ENCODE results near the gene KLK10. TPM values are rescaled to one million over a fixed set of nuclear protein-coding genes. Genes with fewer than 3 reads are reported as not detected.
"Not testable (repeated sequence)": the region's sequence is repeated elsewhere in the genome, so short reads cannot be mapped to it uniquely, and the experiment has no call there.

Gene KLK10
- total RNA-seq, 2 experiments from 2014 or later: not detected

DNA sequence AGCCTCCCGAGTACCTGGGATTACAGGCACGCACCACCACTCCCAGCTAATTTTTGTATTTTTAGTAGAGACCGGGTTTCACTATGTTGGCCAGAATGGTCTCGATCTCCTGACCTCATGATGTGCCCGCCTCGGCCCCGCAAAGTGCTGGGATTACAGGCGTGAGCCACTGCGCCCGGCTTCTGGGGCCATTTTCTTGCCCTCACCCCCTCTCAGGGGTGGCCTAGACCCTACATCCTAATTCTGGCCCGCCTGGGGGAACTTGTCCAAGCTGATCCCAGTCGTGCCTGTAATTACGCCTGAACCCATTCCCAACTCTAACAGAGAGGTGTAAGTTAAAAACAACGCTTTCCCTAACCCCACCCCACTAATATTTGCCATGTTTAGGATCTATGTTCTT, 35.1 kb downstream of the KLK10 start:
- POLR2A ChIA-PET; H3K9me3 Mint-ChIP-seq; H3K4me3 Mint-ChIP-seq; H3K4me1 Mint-ChIP-seq (ENCODE audit: low read depth); CTCF ChIA-PET; H3K36me3 Mint-ChIP-seq; intact Hi-C loops (cut with micrococcal nuclease); H3K27ac Mint-ChIP-seq; DNase-seq: not testable (repeated sequence)
- H3K27me3 Mint-ChIP-seq: peaks cover 43% of the 10 kb centered on the region

DNA sequence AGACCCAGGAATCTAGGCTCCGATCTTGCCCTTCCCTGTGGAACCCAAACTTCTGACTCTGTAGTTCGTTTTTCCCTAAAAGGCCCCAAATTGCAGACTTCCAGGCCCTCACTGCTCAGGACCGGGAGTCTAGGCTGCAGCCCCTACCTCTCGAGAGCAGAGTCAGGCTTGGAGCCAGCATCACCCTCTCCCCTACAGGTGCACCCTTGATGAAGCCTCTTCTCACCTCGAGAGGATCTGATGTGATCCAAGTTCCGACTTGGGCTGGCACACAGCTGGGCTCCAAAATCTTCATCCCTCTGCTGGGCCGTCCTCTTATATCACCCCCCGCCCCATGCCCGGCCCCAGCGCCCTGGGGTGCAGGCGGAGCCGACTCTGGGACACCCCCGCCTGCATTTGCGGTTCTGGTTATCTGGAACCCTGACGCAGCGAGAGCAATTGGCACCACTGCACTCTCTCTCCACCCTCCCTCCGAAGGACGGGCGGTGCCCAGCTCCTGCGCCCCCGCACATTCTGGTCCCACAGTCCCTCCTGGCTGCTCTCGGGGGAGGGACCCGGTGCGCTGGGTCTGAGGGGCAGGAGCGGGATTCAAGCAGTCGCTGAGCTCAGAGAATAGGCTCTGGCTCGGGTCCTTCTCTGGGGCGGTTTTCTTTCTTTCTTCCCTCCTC, 35.8 kb downstream of the KLK10 start, which contains the start of gene KLK7:
KLK7 (minus strand) TSS at position 293 of the 668 bp plus-strand sequence. CDS start 1,518 bp downstream, outside the sequence.
- ChIA-PET POLR2A (no interaction called here), CTCF (no interaction called here)
- no peak within 1 kb of the TSS for H3K27ac Mint-ChIP-seq
- no peaks in the 10 kb centered on the region for H3K4me1 Mint-ChIP-seq (ENCODE audit: low read depth)
- intact Hi-C loops (cut with micrococcal nuclease): no loop called here
- H3K27me3 Mint-ChIP-seq: peaks cover 40% of the 10 kb centered on the region
- H3K9me3 Mint-ChIP-seq: no peaks in the 10 kb centered on the region
- DNase-seq: no peak
- no peak within 1 kb of the TSS for H3K4me3 Mint-ChIP-seq
- no peaks in the 10 kb centered on the region for H3K36me3 Mint-ChIP-seq

GRCh38 chr19:50982186-50982585, 37.3 kb downstream of the KLK10 start:
- intact Hi-C loops (cut with micrococcal nuclease): no loop called here
- CTCF ChIA-PET: no interaction called here
- POLR2A ChIA-PET: no interaction called here
- Mint-ChIP-seq H3K36me3 (no peaks in the 10 kb centered on the region), H3K27me3 (peaks cover 36% of the 10 kb centered on the region), H3K9me3 (no peaks in the 10 kb centered on the region), H3K4me1 (ENCODE audit: low read depth) (no peaks in the 10 kb centered on the region), H3K4me3 (no peak overlapping the region), H3K27ac (no peak overlapping the region)
- no peak for DNase-seq

- Mint-ChIP-seq H3K4me3 (no peak overlapping the region), H3K27me3 (peaks cover 35% of the 10 kb centered on the region), H3K4me1 (ENCODE audit: low read depth) (no peaks in the 10 kb centered on the region), H3K9me3 (no peaks in the 10 kb centered on the region), H3K36me3 (no peaks in the 10 kb centered on the region), H3K27ac (no peak overlapping the region)
- intact Hi-C loops (cut with micrococcal nuclease): no loop called here
- no peak for DNase-seq
- CTCF ChIA-PET: no interaction called here
- POLR2A ChIA-PET: no interaction called here
Measured at GRCh38 chr19:50981587-50982146, 37.8 kb downstream of the KLK10 start.

- intact Hi-C loops (cut with micrococcal nuclease): no loop called here
- ChIA-PET CTCF (no interaction called here), POLR2A (no interaction called here)
- Mint-ChIP-seq H3K27me3 (peaks cover 32% of the 10 kb centered on the region), H3K4me3 (no peak overlapping the region), H3K36me3 (no peaks in the 10 kb centered on the region), H3K4me1 (ENCODE audit: low read depth) (no peaks in the 10 kb centered on the region), H3K9me3 (no peaks in the 10 kb centered on the region), H3K27ac (no peak overlapping the region)
- no peak for DNase-seq
Measured at GRCh38 chr19:50980208-50980607, 39.3 kb downstream of the KLK10 start.

DNA sequence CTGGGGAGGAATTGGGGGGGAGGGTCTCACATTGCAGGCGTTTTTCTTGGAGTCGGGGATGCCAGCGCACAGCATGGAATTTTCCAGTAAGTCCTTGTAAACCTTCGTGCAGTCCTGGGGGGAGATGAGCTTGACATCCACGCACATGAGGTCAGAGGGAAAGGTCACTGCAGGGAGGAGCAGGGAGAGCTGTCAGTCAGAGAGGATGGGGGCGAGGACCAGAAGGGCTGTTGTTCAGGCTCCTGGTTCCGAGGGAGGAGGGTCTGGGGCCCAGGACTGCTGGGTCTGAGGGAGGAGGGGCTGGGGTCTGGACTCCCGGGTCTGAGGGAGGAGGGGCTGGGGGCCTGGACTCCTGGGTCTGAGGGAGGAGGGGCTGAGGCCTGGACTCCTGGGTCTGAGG, 39.8 kb downstream of the KLK10 start:
- ChIA-PET CTCF (no interaction called here), POLR2A (no interaction called here)
- H3K4me3 Mint-ChIP-seq: no peak overlapping the region
- H3K4me1 Mint-ChIP-seq (ENCODE audit: low read depth): no peaks in the 10 kb centered on the region
- no peaks in the 10 kb centered on the region for H3K36me3 Mint-ChIP-seq
- no peak for DNase-seq
- intact Hi-C loops (cut with micrococcal nuclease): no loop called here
- no peaks in the 10 kb centered on the region for H3K9me3 Mint-ChIP-seq
- H3K27ac Mint-ChIP-seq: no peak overlapping the region
- H3K27me3 Mint-ChIP-seq: peaks cover 28% of the 10 kb centered on the region

DNA sequence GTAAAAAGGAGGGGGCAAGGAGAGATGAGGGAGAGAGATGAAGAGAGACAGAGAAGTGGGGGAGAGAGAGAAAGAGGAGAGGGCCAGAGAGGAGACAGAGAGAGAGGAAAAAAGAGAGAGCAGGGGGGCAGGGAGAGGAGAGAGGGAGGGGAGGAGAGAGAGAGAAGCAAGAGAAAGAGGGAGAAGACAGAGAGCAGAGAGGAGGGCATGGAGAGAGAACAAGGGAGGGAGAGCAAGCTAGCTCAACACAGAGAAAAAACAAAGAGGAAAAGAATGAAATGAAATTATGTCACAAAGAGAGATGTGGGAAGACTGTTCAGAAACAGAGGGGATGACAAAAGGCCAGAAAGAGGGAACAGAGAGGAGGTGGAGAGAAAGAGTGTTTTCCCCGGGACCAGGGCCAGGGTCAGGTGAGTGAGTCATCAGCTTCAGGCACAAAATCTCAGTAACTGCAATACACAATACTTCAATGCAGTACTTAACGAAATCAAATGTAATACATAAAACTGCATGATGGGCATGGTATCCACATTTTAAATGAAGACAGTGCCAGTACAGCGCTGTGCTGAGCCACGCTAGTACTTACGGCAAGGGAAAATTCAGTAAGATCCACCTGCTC, 40.6 kb downstream of the KLK10 start:
- H3K27me3 Mint-ChIP-seq: peaks cover 28% of the 10 kb centered on the region
- no peak overlapping the region for H3K27ac Mint-ChIP-seq
- H3K4me3 Mint-ChIP-seq: no peak overlapping the region
- no peak for DNase-seq
- H3K9me3 Mint-ChIP-seq: no peaks in the 10 kb centered on the region
- intact Hi-C loops (cut with micrococcal nuclease): no loop called here
- CTCF ChIA-PET: no interaction called here
- POLR2A ChIA-PET: no interaction called here
- no peaks in the 10 kb centered on the region for H3K4me1 Mint-ChIP-seq (ENCODE audit: low read depth)
- H3K36me3 Mint-ChIP-seq: no peaks in the 10 kb centered on the region

DNA sequence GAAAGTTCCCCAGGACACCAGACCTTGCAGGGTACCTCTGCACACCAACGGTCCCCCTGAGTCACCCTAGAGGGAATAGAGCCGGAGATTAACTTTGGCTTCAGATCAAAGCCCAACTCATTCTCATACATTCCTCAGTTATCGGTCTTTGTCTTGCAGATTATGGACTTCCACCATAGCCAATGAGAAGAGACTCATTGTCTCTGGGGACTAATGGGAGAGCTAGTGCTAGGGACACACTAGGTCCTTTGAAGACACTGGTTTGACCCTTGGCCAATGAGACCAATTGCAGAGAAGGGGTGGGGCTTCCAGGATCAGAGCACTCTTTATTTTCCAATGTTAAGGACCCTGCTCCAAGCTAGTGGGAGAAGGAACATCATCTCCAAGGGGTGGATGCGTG, 41.9 kb downstream of the KLK10 start:
- H3K36me3 Mint-ChIP-seq: no peaks in the 10 kb centered on the region
- no peak for DNase-seq
- H3K27ac Mint-ChIP-seq: no peak overlapping the region
- POLR2A ChIA-PET: no interaction called here
- H3K4me1 Mint-ChIP-seq (ENCODE audit: low read depth): no peaks in the 10 kb centered on the region
- no peaks in the 10 kb centered on the region for H3K9me3 Mint-ChIP-seq
- CTCF ChIA-PET: no interaction called here
- no peak overlapping the region for H3K4me3 Mint-ChIP-seq
- peaks cover 26% of the 10 kb centered on the region for H3K27me3 Mint-ChIP-seq
- intact Hi-C loops (cut with micrococcal nuclease): no loop called here

DNA sequence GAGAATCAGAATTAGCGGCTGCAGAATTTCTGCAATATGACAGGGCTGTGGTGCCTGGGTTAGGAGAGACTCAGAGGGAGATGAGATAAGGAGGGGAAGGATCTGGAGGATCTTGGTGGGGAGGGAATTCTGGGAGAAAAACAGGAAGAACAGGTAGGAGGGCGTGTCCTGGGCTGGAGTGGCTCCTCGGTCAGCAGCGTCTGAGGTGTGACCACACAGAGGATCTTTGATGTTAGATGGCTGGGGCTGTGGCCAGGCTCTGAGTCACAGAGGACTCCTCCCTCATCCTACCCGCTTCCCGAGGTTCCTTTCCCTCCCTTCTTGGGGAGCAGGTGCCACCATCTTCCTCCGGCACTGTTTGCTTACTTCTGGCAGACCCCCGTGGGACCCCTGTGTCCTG, 43.7 kb downstream of the KLK10 start:
- intact Hi-C loops (cut with micrococcal nuclease): no loop called here

GRCh38 chr19:50974702-50975556, 44.6 kb downstream of the KLK10 start:
- Mint-ChIP-seq H3K4me1 (ENCODE audit: low read depth) (no peaks in the 10 kb centered on the region), H3K4me3 (no peak overlapping the region), H3K36me3 (no peaks in the 10 kb centered on the region), H3K9me3 (no peaks in the 10 kb centered on the region), H3K27ac (no peak overlapping the region), H3K27me3 (peaks cover 29% of the 10 kb centered on the region)
- intact Hi-C loops (cut with micrococcal nuclease): no loop called here
- DNase-seq: no peak
- ChIA-PET CTCF (no interaction called here), POLR2A (no interaction called here)

More for the DNA sequence above, 43.7 kb downstream of the KLK10 start:
- CTCF ChIA-PET: no interaction called here
- Mint-ChIP-seq H3K4me3 (no peak overlapping the region), H3K9me3 (no peaks in the 10 kb centered on the region), H3K27me3 (peaks cover 26% of the 10 kb centered on the region), H3K4me1 (ENCODE audit: low read depth) (no peaks in the 10 kb centered on the region), H3K27ac (no peak overlapping the region), H3K36me3 (no peaks in the 10 kb centered on the region)
- no peak for DNase-seq
- POLR2A ChIA-PET: no interaction called here

- Mint-ChIP-seq H3K36me3 (no peaks in the 10 kb centered on the region), H3K27me3 (peaks cover 29% of the 10 kb centered on the region), H3K4me3 (no peak overlapping the region), H3K9me3 (no peaks in the 10 kb centered on the region), H3K27ac (no peak overlapping the region), H3K4me1 (ENCODE audit: low read depth) (no peaks in the 10 kb centered on the region)
- ChIA-PET POLR2A (no interaction called here), CTCF (no interaction called here)
- intact Hi-C loops (cut with micrococcal nuclease): no loop called here
- DNase-seq: no peak
Measured at GRCh38 chr19:50972795-50973376, 46.6 kb downstream of the KLK10 start.

DNA sequence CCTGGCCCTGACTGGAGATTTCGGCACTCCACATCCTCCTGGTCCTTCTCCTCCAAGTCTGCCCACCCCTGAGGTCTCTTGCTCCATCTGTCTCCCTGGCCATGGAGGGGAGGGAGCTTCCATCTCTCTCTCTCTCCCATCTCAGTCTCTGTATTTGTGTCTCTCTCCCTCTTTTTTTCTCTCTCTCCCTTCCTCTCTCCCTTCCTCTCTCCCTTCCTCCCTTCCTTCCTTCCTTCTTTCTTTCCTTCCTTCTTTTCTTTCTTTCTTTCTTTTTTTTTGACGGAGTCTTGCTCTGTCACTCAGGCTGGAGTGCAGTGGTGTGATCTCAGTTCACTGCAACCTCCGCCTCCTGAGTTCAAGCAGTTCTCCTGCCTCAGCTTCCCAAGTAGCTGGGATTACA, 49.7 kb downstream of the KLK10 start:
- H3K27ac Mint-ChIP-seq; H3K36me3 Mint-ChIP-seq; intact Hi-C loops (cut with micrococcal nuclease); DNase-seq; H3K4me1 Mint-ChIP-seq (ENCODE audit: low read depth); POLR2A ChIA-PET; CTCF ChIA-PET; H3K4me3 Mint-ChIP-seq; H3K9me3 Mint-ChIP-seq: not testable (repeated sequence)
- peaks cover 31% of the 10 kb centered on the region for H3K27me3 Mint-ChIP-seq

Data from activated CD4-positive, alpha-beta memory T cell treated with anti-CD3 and anti-CD28 coated beads for 36 hours (primary cell).